Measurements from ENCODE around the gene SLC3A2. TPM values are rescaled to one million over a fixed set of nuclear protein-coding genes. Genes with fewer than 3 reads are reported as not detected.

Gene SLC3A2
- total RNA-seq, 3 donors from 2014 or later (not counting 1 experiment from before 2014, with no cell fraction given), result 200 to 235 (median 207) TPM

- ATAC-seq, result no peak
- TF ChIP-seq, protein P1, sequence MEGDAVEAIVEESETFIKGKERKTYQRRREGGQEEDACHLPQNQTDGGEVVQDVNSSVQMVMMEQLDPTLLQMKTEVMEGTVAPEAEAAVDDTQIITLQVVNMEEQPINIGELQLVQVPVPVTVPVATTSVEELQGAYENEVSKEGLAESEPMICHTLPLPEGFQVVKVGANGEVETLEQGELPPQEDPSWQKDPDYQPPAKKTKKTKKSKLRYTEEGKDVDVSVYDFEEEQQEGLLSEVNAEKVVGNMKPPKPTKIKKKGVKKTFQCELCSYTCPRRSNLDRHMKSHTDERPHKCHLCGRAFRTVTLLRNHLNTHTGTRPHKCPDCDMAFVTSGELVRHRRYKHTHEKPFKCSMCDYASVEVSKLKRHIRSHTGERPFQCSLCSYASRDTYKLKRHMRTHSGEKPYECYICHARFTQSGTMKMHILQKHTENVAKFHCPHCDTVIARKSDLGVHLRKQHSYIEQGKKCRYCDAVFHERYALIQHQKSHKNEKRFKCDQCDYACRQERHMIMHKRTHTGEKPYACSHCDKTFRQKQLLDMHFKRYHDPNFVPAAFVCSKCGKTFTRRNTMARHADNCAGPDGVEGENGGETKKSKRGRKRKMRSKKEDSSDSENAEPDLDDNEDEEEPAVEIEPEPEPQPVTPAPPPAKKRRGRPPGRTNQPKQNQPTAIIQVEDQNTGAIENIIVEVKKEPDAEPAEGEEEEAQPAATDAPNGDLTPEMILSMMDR (IDR thresholded peaks at IDR 0.05), result no peak
- H3K27ac ChIP-seq (ENCODE audit: low read length), result no peak overlapping the region
- intact Hi-C loops (cut with micrococcal nuclease), result no loop called here
- Mint-ChIP-seq H3K36me3 (no peaks in the 10 kb centered on the region), H3K4me1 (peaks cover 5 to 8% of the 10 kb centered on the region in 2 donors), H3K27ac (no peak overlapping the region), H3K27me3 (ENCODE audit: low read depth in 2 of 2) (peaks cover 25 to 33% of the 10 kb centered on the region in 2 donors), H3K9me3 (no peaks in the 10 kb centered on the region), H3K4me3 (no peak overlapping the region)
- no peak for DNase-seq
- H3K36me3 ChIP-seq (ENCODE audit: control insufficient read depth, insufficient read depth, low read length), result no peaks in the 10 kb centered on the region
- peaks cover 9% of the 10 kb centered on the region for H3K27me3 ChIP-seq (ENCODE audit: control insufficient read depth, insufficient read depth, low read length)
- no peak overlapping the region for H3K4me3 ChIP-seq (ENCODE audit: low read length)
- peaks cover 11% of the 10 kb centered on the region for H3K4me1 ChIP-seq (ENCODE audit: control insufficient read depth, insufficient read depth, low read length)
- no peaks in the 10 kb centered on the region for H3K9me3 ChIP-seq (ENCODE audit: control insufficient read depth, insufficient read depth, low read length)
- 91% methylated on average over 10 of the region's 10 CpGs for WGBS (ENCODE audit: insufficient coverage)
These were observed 38.8 kb downstream of the SLC3A2 start for GRCh38 chr11:62919476-62919875.

DNA sequence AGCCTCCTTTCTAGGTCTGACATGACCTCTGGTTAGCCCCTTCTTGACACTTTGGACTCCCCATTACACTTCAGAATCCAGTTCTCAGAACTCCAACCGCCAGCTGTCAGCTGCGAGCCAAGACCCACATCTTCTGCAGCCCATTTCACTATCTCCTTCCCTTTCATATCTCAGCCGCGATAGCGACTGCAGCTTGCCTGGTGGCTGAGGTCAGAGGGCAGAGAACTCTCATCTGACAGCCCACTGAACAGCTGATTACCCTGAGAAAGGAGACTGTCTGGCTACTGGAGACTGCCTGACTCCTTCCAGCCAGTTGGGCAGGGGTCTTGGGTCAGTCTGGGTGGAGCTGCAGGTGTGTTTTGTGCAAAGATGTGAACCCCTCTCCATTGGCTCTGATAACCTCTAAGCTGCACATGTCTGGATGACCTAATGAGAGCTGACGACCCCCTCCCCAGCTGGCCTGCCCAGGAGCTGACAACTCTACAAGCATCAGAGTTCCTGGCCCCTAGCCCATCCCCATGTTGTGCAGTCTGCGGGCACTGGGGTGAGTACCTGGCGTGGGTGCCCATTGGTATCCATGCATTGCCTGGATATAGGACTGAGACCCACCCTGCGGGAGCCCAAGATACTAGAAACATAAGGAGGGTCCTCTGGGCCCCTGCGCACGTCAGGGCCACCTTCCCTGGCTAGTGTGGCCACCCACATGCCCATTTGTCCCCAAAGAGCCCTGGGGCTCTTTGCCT, 39.4 kb downstream of the SLC3A2 start:
- Histone ChIP-seq H3K9me3 (ENCODE audit: control insufficient read depth, insufficient read depth, low read length) (no peaks in the 10 kb centered on the region), H3K36me3 (ENCODE audit: control insufficient read depth, insufficient read depth, low read length) (no peaks in the 10 kb centered on the region), H3K27ac (ENCODE audit: low read length) (no peak overlapping the region), H3K4me3 (ENCODE audit: low read length) (no peak overlapping the region), H3K4me1 (ENCODE audit: control insufficient read depth, insufficient read depth, low read length) (peaks cover 11% of the 10 kb centered on the region), H3K27me3 (ENCODE audit: control insufficient read depth, insufficient read depth, low read length) (peaks cover 12% of the 10 kb centered on the region)
- Mint-ChIP-seq H3K27me3 (ENCODE audit: low read depth in 2 of 2) (peaks cover 26 to 35% of the 10 kb centered on the region in 2 donors), H3K27ac (no peak overlapping the region), H3K4me3 (no peak overlapping the region), H3K4me1 (peaks cover 5 to 8% of the 10 kb centered on the region in 2 donors), H3K36me3 (no peaks in the 10 kb centered on the region), H3K9me3 (no peaks in the 10 kb centered on the region)
- TF ChIP-seq, protein P1 (IDR thresholded peaks at IDR 0.05), result no peak
- DNase-seq (no peak), ATAC-seq (no peak)
- WGBS (ENCODE audit: insufficient coverage), result 77% methylated on average over 11 of the region's 11 CpGs
- intact Hi-C loops (cut with micrococcal nuclease), result no loop called here

DNA sequence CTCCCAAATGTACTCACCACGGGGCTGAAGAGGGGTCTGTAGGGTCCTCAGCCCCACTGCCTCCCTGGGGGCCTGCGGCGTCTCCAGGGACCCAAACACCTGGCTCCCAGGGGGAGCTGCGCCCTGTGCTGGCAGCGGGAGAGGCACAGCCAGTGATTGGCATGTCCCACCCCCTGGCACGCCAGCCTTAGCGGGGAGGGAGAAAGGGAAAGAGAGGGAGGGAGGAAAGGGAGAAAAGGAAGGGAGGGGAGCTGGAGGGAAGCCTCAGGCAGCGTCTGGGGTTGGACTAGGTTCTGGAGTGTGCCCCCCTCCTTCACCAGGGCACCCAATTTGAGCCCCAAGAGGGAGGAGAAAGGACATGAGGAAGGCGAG, 40.5 kb downstream of the SLC3A2 start, which contains the start of gene CHRM1:
TSS of gene CHRM1 (minus strand) at position 163 of the 372 bp plus-strand sequence. CDS start 10,263 bp downstream, outside the sequence.
- no peak for DNase-seq
- Histone ChIP-seq H3K27ac (ENCODE audit: low read length) (no peak within 1 kb of the TSS), H3K27me3 (ENCODE audit: control insufficient read depth, insufficient read depth, low read length) (peaks cover 23% of the 10 kb centered on the region), H3K4me1 (ENCODE audit: control insufficient read depth, insufficient read depth, low read length) (peaks cover 20% of the 10 kb centered on the region), H3K4me3 (ENCODE audit: low read length) (no peak within 1 kb of the TSS), H3K9me3 (ENCODE audit: control insufficient read depth, insufficient read depth, low read length) (no peaks in the 10 kb centered on the region), H3K36me3 (ENCODE audit: control insufficient read depth, insufficient read depth, low read length) (no peaks in the 10 kb centered on the region)
- TF ChIP-seq, protein P1 (IDR thresholded peaks at IDR 0.05), result no peak
- peaks cover 5 to 19% of the 10 kb centered on the region in 2 donors for H3K4me1 Mint-ChIP-seq
- no peak within 1 kb of the TSS for H3K27ac Mint-ChIP-seq
- H3K27me3 Mint-ChIP-seq (ENCODE audit: low read depth in 2 of 2), result peaks cover 38 to 44% of the 10 kb centered on the region in 2 donors
- 54% methylated on average over 8 of the region's 9 CpGs for WGBS (ENCODE audit: insufficient coverage)
- no peak for ATAC-seq
- H3K4me3 Mint-ChIP-seq, result no peak within 1 kb of the TSS
- intact Hi-C loops (cut with micrococcal nuclease), result no loop called here
- no peaks in the 10 kb centered on the region for H3K36me3 Mint-ChIP-seq
- H3K9me3 Mint-ChIP-seq, result no peaks in the 10 kb centered on the region

Data from natural killer cell (primary cell).